ENCODE results near the gene GPR75. TPM values are rescaled to one million over a fixed set of nuclear protein-coding genes. Genes with fewer than 3 reads are reported as not detected.
"Not testable (repeated sequence)": the region's sequence is repeated elsewhere in the genome, so short reads cannot be mapped to it uniquely, and the experiment has no call there.

GPR75 gene
- total RNA-seq, 6 experiments from 2014 or later: 1.1 to 3.3 (median 1.4) TPM

DNA sequence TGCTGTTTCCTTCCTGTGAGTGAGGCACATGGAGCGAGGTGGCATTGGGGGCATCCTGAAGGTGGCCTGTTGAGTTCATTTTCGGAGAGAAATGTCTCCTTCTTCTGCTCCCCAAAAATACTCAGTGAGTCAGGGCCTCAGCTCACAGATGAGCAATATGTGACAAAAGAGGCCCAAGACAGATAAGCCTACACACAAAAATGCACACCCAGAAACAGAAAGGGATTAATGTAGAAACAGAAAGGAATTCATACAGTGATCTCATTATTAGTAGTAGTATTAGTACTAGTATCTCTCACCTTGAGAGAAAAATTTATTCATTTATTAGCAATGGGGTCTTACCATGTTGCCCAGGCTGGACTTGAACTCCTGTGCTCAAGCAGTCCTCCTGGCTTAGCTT lies 5.1 kb downstream of the GPR75 start:
- H3K9me3 ChIP-seq: no peaks in the 10 kb centered on the region
- H3K4me1 ChIP-seq: peaks cover 0 to 20% (median 3%) of the 10 kb centered on the region in 4 donors
- DNase-seq (no peak), ATAC-seq (no peak)
- H3K27ac ChIP-seq: no peak overlapping the region
- TF ChIP-seq POLR2A (IDR thresholded peaks at IDR 0.05) (no peak), CTCF (IDR thresholded peaks at IDR 0.05) (no peak)
- intact Hi-C loops (cut with DNase I): no loop called here
- H3K27me3 ChIP-seq: no peaks in the 10 kb centered on the region
- no peak overlapping the region for H3K4me3 ChIP-seq
- WGBS (ENCODE audit: insufficient coverage, low coverage, low lambda C conversion rate, missing lambda C conversion rate): no CpG with 5 or more reads among the region's 2 CpGs
- H3K36me3 ChIP-seq: no peaks in the 10 kb centered on the region

DNA sequence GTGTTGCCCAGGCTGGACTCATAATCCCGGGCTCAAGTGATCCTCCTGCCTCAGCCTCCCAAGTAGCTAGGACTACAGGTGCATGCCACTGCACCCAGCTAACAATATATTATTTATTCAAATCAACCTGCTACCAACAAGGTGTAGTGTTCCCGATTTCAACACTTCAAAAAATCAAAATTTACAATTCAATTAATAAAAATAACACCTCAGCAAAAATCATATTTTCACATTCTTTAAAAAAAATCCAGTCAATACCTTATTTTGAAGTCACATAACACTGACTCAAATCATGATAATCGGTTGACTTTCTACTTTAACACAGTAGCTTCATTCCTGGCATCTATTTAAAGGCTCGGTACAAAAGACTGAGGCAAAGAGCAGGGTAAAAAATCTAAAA lies 7.2 kb downstream of the GPR75 start:
- H3K4me3 ChIP-seq: no peak overlapping the region
- 88% methylated on average over 4 of the region's 4 CpGs for WGBS (ENCODE audit: insufficient coverage, low coverage, low lambda C conversion rate, missing lambda C conversion rate)
- H3K36me3 ChIP-seq: peaks cover 0 to 3% (median 0%) of the 10 kb centered on the region in 4 donors
- DNase-seq: no peak
- H3K9me3 ChIP-seq: no peaks in the 10 kb centered on the region
- ATAC-seq: no peak
- intact Hi-C loops (cut with DNase I): no loop called here
- no peak overlapping the region for H3K27ac ChIP-seq
- H3K4me1 ChIP-seq: peaks cover 0 to 14% (median 3%) of the 10 kb centered on the region in 4 donors
- H3K27me3 ChIP-seq: no peaks in the 10 kb centered on the region
- TF ChIP-seq POLR2A (IDR thresholded peaks at IDR 0.05) (no peak), CTCF (IDR thresholded peaks at IDR 0.05) (no peak)

- WGBS (ENCODE audit: insufficient coverage, low coverage, low lambda C conversion rate, missing lambda C conversion rate): 61% methylated on average over 6 of the region's 9 CpGs
- Histone ChIP-seq H3K4me3 (peak overlapping the region in 1 of 3 donors; percentile 3), H3K4me1 (peaks cover 0 to 14% (median 3%) of the 10 kb centered on the region in 4 donors), H3K27ac (peak overlapping the region; percentile 61 to 92 (median 79))
- DNase-seq: peak in 1 of 3 donors; percentile 68
- peak; percentile 95 to 99 (median 98) for ATAC-seq
- H3K27me3 ChIP-seq; intact Hi-C loops (cut with DNase I); H3K36me3 ChIP-seq; H3K9me3 ChIP-seq: not testable (repeated sequence)
These were observed 8.6 kb downstream of the GPR75 start for GRCh38 chr2:53851052-53851757.

DNA sequence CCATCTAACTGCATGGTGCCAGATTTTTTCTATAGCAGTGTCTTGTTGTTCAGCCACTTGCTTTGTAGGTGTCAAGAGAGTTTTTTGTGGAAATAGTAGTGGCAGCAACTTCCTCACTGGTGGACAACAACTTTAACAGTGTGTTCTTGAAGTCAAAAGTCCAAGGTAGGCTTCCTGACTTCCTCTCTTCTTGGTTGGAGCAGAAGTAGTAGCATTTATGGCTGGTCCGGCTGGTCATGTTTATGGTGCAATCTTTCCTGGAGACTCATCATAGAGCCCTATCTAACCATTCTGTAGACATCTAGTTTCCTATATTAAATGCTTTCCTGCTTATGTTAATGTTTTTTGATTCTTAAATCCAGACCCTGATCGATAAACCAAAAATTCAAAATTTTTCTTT lies 11.7 kb downstream of the GPR75 start:
- no peaks in the 10 kb centered on the region for H3K9me3 ChIP-seq
- 73% methylated on average over 2 of the region's 2 CpGs for whole genome bisulfite sequencing (ENCODE audit: insufficient coverage, low coverage, low lambda C conversion rate, missing lambda C conversion rate)
- H3K27me3 ChIP-seq: no peaks in the 10 kb centered on the region
- no peak overlapping the region for H3K27ac ChIP-seq
- no peak overlapping the region for H3K4me3 ChIP-seq
- DNase-seq: no peak
- H3K36me3 ChIP-seq: peaks cover 0 to 3% (median 0%) of the 10 kb centered on the region in 4 donors
- TF ChIP-seq POLR2A (IDR thresholded peaks at IDR 0.05) (no peak), CTCF (IDR thresholded peaks at IDR 0.05) (no peak)
- ATAC-seq: no peak
- intact Hi-C loops (cut with DNase I): no loop called here
- H3K4me1 ChIP-seq: peaks cover 0 to 14% (median 3%) of the 10 kb centered on the region in 4 donors

GRCh38 chr2:53843595-53843994 lies 16.2 kb downstream of the GPR75 start:
- no peak for ATAC-seq
- H3K27ac ChIP-seq: no peak overlapping the region
- no peak for DNase-seq
- TF ChIP-seq POLR2A (IDR thresholded peaks at IDR 0.05) (no peak), CTCF (IDR thresholded peaks at IDR 0.05) (no peak)
- no peaks in the 10 kb centered on the region for H3K27me3 ChIP-seq
- intact Hi-C loops (cut with DNase I): no loop called here
- no peak overlapping the region for H3K4me3 ChIP-seq
- H3K9me3 ChIP-seq: no peaks in the 10 kb centered on the region
- H3K4me1 ChIP-seq: no peaks in the 10 kb centered on the region
- 59% methylated on average over 2 of the region's 2 CpGs for WGBS (ENCODE audit: insufficient coverage, low coverage, low lambda C conversion rate, missing lambda C conversion rate)
- no peaks in the 10 kb centered on the region for H3K36me3 ChIP-seq
